Smooth muscle cell of the brain vasculature (primary cell): ENCODE data around the gene SIPA1.

ENCODE experiments used
- DNase-seq: peaks from one replicate; pipeline ENCODE4 v3.0.0-alpha.2; 2012; ENCODE audit warnings: low read depth, low spot score

The SIPA1 gene, protein sequence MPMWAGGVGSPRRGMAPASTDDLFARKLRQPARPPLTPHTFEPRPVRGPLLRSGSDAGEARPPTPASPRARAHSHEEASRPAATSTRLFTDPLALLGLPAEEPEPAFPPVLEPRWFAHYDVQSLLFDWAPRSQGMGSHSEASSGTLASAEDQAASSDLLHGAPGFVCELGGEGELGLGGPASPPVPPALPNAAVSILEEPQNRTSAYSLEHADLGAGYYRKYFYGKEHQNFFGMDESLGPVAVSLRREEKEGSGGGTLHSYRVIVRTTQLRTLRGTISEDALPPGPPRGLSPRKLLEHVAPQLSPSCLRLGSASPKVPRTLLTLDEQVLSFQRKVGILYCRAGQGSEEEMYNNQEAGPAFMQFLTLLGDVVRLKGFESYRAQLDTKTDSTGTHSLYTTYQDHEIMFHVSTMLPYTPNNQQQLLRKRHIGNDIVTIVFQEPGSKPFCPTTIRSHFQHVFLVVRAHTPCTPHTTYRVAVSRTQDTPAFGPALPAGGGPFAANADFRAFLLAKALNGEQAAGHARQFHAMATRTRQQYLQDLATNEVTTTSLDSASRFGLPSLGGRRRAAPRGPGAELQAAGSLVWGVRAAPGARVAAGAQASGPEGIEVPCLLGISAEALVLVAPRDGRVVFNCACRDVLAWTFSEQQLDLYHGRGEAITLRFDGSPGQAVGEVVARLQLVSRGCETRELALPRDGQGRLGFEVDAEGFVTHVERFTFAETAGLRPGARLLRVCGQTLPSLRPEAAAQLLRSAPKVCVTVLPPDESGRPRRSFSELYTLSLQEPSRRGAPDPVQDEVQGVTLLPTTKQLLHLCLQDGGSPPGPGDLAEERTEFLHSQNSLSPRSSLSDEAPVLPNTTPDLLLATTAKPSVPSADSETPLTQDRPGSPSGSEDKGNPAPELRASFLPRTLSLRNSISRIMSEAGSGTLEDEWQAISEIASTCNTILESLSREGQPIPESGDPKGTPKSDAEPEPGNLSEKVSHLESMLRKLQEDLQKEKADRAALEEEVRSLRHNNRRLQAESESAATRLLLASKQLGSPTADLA

GRCh38 chr11:65637794-65638419, at the start of gene SIPA1:
Gene SIPA1, plus strand, starts transcription at chr11:65638101. Its CDS starts 2,821 bp downstream, at chr11:65640922.
- peak; percentile 75 for DNase-seq

DNA sequence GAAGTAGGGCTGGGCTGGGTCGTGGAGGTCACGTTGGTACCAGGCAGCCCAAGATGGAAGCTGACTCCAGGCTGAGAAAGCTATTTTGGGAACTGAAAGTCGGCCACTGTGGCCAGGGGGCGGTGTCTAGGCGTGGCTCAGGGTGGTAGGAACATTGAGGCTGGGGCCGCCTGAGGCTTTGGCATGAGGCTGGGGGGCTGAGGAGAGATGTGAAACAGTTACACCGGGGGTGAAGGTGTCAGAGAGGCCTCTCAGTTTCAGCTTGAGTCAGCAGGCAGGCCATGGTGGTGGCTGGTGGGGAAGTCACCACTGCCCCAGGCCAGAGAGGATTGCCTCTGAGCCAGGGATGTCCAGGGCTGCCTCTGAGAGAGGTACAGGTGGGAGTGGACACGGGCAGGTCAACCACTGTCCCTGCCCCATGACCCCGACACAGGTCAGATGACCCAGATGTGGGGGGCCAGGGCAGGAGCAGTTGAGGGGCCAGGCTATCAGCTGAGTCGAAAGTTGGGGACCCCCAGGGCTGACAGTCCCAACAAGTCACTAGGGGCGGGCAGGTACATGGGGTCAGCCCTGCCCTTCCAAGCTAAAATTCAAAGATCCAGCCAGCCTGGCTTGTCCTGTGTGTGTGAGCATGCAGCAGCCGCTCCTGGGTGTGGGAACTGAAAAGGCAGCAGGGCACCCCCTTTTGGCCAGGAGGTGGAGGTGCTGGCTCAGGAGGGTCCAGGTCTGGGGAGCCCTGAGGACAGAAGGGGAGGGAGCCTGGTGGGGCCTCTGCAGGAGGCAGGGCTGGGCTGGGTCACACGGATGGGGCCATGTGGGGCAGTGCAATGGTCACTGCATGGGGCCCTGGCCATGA, 49.5 kb upstream of the SIPA1 start:
- DNase-seq = no peak

- no peak for DNase-seq
Observed at GRCh38 chr11:65589444-65590239, 48.3 kb upstream of the SIPA1 start.

DNA sequence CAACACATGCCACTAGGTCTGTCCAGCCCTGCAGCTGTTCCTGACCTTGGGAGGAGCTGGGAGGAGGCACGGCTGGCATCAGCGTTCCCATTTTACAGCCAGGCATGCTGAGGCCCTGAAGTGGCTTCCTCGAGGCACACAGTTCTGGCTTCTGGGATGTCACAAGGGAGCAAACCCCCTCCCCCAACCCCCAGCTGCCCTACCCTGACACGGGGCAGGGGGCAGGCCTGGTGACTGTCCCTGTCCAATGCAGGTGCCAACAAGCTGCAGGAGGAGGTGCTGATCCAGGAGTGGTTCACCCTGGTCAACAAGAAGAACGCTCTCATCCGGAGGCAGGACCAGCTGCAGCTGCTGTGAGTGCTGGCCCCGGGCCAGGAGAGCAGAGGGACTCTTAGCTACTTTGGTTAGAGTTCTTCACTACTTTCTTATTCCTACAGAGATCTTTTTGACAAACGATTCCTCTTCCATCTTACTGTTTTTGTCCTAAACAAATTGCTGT, 47.6 kb upstream of the SIPA1 start:
- no peak for DNase-seq

DNA sequence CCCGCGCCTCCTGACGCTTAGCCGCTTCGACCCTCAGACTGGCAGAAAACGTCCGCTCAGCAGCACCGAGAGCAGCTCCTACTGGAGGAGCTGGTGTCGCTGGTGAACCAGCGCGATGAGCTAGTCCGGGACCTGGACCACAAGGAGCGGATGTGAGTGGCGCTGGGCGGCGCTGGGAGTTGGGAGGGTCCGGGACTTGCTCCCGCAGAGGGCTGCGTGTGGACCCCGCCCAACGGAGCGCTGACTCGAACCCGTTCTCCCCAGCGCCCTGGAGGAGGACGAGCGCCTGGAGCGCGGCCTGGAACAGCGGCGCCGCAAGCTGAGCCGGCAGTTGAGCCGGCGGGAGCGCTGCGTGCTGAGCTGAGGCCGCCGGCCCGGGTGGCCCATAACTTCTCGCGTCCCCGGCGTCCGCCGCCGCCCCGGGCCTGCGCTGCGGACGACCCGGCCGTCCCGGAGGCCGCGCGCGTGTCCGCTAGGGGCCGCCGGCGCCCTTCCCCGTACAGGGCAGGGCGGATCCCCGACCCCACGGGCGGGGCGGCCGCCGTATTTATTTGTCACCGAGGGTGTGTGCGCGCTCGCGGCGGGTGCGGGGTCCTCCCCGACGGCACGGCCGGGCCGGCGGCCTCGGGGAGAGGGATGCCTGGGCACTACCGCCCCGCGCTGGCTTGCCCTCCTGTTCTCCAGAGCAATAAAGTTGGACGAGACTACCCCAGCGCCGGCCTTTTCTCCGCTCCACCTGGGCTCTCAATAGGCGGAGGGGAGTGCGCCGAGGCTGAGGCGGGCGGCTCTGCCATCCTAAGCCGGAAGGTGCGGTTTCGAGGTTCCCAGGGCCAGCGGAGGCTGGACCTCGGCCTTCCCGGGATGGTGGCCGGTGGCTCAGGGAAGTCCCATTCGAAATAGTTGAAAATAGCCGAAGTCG, 45.7 kb upstream of the SIPA1 start:
- no peak for DNase-seq

- DNase-seq = no peak
Observed at GRCh38 chr11:65592858-65593517, 44.9 kb upstream of the SIPA1 start.

DNA sequence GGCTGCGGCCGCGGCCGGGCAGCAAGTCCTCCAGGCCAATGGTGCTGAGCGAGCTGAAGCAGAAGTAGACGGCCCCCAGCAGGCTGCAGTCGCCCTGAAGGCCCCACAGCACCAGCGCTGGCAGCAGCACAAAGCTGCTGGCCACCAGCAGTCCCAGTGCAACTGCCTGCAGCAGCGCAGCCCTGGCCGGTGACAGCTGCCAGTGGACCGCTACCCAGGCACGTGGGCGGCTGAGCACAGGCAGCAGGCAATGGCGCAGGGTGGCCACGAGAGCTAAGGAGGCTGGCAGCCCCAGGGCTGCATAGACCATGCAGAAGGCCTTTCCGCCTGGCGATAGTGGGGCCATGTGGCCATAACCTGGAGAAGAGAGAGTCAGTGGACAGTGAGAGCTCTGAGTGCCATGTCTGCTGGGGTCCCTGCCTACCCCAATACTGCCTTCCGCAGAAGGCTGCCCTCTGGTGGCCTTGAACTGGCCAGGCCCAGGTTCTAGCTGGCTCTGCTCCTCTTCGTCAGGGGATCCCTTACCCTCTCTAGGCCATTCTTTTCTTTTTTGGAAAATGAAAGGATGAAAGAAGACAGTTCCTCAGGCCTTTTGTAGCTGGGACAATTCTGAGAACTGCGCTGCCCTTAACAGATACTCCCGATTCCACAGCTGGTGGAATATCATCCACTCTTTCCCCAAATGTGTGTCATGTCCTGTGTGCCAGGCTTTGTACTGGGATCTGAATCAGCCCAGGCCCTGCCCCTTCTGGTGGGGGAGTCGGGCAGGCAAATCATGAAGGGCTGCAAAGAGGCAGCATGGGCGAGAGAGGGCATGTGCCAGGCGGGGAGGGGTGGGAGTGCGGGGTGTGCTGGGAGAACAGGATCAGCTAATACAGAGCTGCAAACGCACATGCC, 44.1 kb upstream of the SIPA1 start:
- DNase-seq = no peak

DNA sequence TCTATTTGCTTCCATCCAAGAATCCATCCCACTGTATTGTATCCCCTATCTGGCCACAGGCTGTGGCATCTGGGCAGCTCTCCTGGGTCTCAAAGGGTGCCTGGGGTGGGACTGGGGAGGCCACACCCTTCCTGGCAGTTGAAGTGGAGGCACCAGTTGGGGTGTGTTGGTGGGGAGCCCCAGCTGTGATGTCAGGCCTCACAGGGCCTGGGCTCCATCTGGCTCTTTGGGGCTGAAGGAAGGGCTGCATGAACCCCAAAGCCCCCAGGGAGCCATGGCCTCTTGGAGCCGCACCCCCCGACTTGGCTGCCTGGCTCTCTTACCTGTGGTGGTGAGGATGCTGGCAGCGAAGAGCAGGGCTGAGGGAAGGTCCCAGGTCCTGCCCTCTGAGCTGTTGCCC, 42.8 kb upstream of the SIPA1 start:
- no peak for DNase-seq

DNA sequence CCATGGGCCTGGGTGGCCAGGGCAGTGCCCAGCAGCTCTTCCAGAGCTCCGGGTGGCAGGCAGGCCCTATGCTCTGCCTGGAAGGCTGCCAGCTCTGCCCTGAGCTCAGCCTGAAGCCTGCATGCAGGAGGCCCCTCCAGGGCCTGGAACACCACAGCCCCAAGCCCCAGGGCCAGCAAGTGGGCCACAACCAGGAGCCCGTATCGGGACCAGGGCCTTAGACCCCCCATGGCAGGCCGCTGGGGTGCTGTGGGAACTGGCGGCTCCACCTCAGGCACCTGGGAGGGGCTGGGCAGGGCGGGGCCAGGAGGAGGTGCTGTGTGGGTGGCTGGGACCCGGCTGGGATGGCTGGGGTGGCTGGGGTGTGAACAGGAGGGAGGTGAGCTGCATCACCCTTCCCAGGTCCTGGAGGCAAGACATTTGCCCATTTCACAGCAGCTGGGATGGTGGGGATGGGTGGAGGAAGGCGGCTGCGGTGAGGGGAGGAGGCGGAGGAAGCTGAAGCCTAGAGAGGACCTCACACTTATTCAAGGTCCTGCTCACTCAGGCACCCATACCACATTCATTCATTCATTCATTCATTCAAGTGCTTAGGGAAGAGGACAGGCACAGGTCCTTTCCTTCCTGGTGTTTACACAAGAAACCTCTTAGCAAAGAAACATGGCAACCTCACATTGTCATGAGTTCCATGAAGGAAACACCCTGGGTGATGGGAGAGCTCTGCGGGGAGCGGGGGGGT, 42.2 kb upstream of the SIPA1 start, which contains the start of gene KCNK7:
Gene KCNK7 (minus strand): TSS at position 258 of the 739 bp plus-strand sequence. CDS start 28 bp downstream, at position 230.
- no peak for DNase-seq

- no peak for DNase-seq
Observed at GRCh38 chr11:65596520-65596919, 41.4 kb upstream of the SIPA1 start.

- no peak for DNase-seq
Observed at GRCh38 chr11:65598258-65598699, 39.6 kb upstream of the SIPA1 start.

DNA sequence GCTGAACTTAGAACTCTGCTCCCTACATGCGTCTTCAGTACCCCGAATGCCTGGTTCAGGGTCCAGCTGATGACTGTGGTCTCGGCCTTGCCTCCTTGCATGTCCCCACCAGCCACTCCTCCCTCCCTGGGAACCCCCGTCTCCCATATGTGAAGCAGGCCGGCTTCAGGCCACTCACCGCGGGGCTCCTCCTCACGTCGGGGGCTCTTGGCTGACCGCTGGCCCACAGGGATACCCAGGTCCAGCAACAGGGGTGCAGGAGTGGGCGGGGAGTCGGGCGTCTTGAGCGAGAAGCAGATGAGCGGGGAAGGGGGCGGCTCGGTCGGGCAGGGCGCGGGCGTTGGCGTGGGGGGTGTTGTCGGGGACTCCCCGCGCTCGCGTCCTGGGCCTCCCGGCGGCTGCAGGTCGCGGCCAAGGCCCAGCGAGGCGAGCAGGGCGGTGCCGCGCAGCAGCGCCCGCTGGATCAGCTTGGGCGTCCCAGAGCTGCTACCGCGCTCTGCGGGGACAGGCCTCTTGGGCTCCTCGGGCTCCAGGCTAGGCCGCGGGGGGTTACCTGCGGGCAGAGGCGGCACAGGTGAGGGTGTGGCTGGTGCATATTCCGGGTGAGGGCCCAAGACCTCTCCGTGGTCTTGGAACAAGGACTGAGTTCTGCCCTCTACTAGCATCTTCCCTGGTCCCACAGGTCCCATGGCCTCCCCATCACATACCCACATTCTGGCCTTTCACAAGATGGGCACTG, 38.5 kb upstream of the SIPA1 start:
- DNase-seq = no peak

DNA sequence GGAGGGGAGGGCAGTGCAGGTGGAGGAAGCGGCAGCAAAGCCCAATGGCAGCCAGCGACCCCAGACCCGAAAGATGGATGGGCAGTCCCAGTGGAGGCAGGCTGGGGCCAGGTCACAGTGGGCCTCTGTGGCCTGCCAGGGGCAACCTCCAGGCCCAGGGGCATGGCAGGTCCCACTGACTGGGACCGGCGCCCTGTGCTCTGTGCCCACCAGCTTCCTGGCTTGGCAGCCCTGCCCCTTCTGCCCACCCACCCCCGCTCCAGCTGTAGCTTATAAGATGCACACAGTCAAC, 38.0 kb upstream of the SIPA1 start:
- DNase-seq = no peak

GRCh38 chr11:65604258-65604657, 33.6 kb upstream of the SIPA1 start:
- DNase-seq = no peak

GRCh38 chr11:65606876-65607613, 30.9 kb upstream of the SIPA1 start:
- DNase-seq = peak; percentile 67
